GM23338 (cell line): Measurements from ENCODE around the gene MGAT5.

Experiments used
- CREB1 ChIP-seq: fragments of 250-450 bp; sonication (Bioruptor Pico); IDR thresholded peaks from 2 replicates; pipeline ENCODE4 v1.5.0; 2020; ENCODE audit warnings: low read depth, mild to moderate bottlenecking, moderate library complexity
- CTCF ChIP-seq, 2 experiments: fragments of 200-600 bp in 1 of 2; sonication (generic) in 1 of 2; conservative IDR thresholded peaks; 2 replicates each; pipeline versions ENCODE4 v1.5.1 to v1.6.1; 2016 to 2017; ENCODE audit warnings: antibody characterized with exemption in 2 of 2, low read depth in 2 of 2, mild to moderate bottlenecking in 2 of 2, moderate library complexity in 1 of 2
- ETS1 ChIP-seq: IDR thresholded peaks from 2 replicates; pipeline ENCODE4 v1.6.1; 2016; ENCODE audit warnings: antibody characterized with exemption
- EZH2 ChIP-seq: fragments of 200-600 bp; sonication (generic); IDR thresholded peaks from one replicate; pipeline ENCODE4 v1.8.0; 2017; ENCODE audit warnings: antibody characterized with exemption, mild to moderate bottlenecking, low read depth; ENCODE audit not compliant: unreplicated experiment
- EZH2phosphoT487 ChIP-seq: fragments of 200-600 bp; sonication (generic); IDR thresholded peaks from one replicate; pipeline ENCODE4 v1.8.1; 2018; ENCODE audit warnings: antibody characterized with exemption; ENCODE audit not compliant: unreplicated experiment
- JUNB ChIP-seq: IDR thresholded peaks from one replicate; pipeline ENCODE4 v1.6.1; 2016; ENCODE audit warnings: antibody characterized with exemption; ENCODE audit not compliant: unreplicated experiment
- NANOG ChIP-seq: IDR thresholded peaks from 2 replicates; pipeline ENCODE4 v1.6.1; 2016; ENCODE audit warnings: antibody characterized with exemption, borderline replicate concordance
- POLR2AphosphoS5 ChIP-seq: IDR thresholded peaks from 2 replicates; pipeline ENCODE4 v1.6.1; 2016; ENCODE audit warnings: antibody characterized with exemption, low read depth
- STAT1 ChIP-seq: IDR thresholded peaks from one replicate; pipeline ENCODE4 v1.6.1; 2016; ENCODE audit warnings: antibody characterized with exemption; ENCODE audit not compliant: unreplicated experiment
- ZNF331 ChIP-seq: fragments of 250-450 bp; sonication (Bioruptor Pico); IDR thresholded peaks from 2 replicates; pipeline ENCODE4 v1.5.0; 2020; ENCODE audit warnings: low read depth, mild to moderate bottlenecking, moderate library complexity
- ZNF462 ChIP-seq: fragments of 250-450 bp; sonication (Bioruptor Pico); IDR thresholded peaks from 2 replicates; pipeline ENCODE4 v1.5.0; 2020; ENCODE audit warnings: mild to moderate bottlenecking, moderate library complexity
- TF ChIP-seq, protein P1 (sequence below): IDR thresholded peaks from one replicate; pipeline ENCODE4 v1.6.1; 2018; ENCODE audit warnings: antibody characterized with exemption; ENCODE audit not compliant: unreplicated experiment

DNA sequence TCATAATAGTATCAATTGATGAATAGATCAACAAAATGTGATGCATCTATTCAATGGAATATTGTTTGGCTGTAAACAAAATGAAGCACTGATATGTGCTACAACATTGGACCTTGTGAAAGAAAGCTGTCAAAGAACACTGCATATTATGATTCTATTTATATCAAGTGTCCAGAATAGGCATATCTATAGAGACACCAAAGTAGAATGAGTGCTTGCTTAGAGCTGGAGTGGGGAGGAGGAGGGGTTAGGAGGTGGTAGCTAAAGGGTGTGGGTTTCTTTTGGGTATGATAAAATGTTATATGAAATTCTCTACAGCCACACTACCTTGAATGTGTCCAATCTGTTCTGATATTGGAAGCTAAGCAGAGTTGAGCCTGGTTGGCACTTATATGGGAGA, 23.0 kb upstream of the MGAT5 start:
- TF ChIP-seq CTCF (conservative IDR thresholded peaks at IDR 0.05; ENCODE audit: low read depth in 2 of 2) (no peak), JUNB (no peak), EZH2 (no peak), EZH2phosphoT487 (no peak), POLR2AphosphoS5 (no peak), NANOG (no peak), CREB1 (CRISPR knock-in tag) (no peak), ETS1 (no peak), STAT1 (no peak), ZNF331 (CRISPR knock-in tag) (no peak), ZNF462 (CRISPR knock-in tag) (no peak)
- TF ChIP-seq, protein P1, sequence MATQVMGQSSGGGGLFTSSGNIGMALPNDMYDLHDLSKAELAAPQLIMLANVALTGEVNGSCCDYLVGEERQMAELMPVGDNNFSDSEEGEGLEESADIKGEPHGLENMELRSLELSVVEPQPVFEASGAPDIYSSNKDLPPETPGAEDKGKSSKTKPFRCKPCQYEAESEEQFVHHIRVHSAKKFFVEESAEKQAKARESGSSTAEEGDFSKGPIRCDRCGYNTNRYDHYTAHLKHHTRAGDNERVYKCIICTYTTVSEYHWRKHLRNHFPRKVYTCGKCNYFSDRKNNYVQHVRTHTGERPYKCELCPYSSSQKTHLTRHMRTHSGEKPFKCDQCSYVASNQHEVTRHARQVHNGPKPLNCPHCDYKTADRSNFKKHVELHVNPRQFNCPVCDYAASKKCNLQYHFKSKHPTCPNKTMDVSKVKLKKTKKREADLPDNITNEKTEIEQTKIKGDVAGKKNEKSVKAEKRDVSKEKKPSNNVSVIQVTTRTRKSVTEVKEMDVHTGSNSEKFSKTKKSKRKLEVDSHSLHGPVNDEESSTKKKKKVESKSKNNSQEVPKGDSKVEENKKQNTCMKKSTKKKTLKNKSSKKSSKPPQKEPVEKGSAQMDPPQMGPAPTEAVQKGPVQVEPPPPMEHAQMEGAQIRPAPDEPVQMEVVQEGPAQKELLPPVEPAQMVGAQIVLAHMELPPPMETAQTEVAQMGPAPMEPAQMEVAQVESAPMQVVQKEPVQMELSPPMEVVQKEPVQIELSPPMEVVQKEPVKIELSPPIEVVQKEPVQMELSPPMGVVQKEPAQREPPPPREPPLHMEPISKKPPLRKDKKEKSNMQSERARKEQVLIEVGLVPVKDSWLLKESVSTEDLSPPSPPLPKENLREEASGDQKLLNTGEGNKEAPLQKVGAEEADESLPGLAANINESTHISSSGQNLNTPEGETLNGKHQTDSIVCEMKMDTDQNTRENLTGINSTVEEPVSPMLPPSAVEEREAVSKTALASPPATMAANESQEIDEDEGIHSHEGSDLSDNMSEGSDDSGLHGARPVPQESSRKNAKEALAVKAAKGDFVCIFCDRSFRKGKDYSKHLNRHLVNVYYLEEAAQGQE, result no peak
